ENCODE measurements around the gene COL21A1. TPM values are rescaled to one million over a fixed set of nuclear protein-coding genes. Genes with fewer than 3 reads are reported as not detected.

COL21A1 gene
- total and polyA plus RNA-seq, 2 of the 13 experiments (the other 11 are each of a cell fraction or from before 2014, with no cell fraction given): 0.13 TPM; not detected in 1

DNA sequence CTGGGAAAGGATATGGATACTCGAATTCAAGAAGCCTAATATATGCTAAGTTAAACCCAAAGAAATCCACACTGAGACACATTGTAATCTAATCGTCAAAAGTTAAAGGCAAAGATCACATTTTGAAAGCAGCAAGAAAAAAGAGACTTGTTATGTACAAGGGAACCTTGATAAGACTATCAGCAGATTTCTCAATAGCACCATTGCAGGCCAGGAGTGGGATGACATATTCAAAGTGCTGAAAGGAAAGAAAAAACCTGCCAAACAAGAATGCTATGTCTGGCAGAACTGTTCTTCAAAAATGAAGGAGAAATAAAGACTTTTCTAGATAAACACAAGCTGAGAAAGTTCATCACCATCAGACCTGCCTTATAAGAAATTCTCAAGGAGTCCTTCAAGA, 75.2 kb downstream of the COL21A1 start:
- POLR2A ChIA-PET: no interaction called here
- TF ChIP-seq ZNF547 (CRISPR knock-in tag; IDR thresholded peaks at IDR 0.05) (no peak), TMF1 (CRISPR knock-in tag; IDR thresholded peaks at IDR 0.05; ENCODE audit: low read depth) (no peak), SRY (CRISPR knock-in tag; IDR thresholded peaks at IDR 0.05) (no peak), MTA3 (CRISPR knock-in tag; IDR thresholded peaks at IDR 0.05) (no peak), MIER2 (CRISPR knock-in tag; IDR thresholded peaks at IDR 0.05) (no peak), TBP (CRISPR knock-in tag; IDR thresholded peaks at IDR 0.05) (no peak), SYNCRIP (IDR thresholded peaks at IDR 0.05; ENCODE audit: insufficient read depth, low read depth, low read length) (no peak), ZNF678 (CRISPR knock-in tag; IDR thresholded peaks at IDR 0.05) (no peak), SOX5 (CRISPR knock-in tag; IDR thresholded peaks at IDR 0.05; ENCODE audit: borderline replicate concordance) (no peak), ZNF550 (CRISPR knock-in tag; IDR thresholded peaks at IDR 0.05; ENCODE audit: borderline replicate concordance) (no peak), ZNF768 (CRISPR knock-in tag; IDR thresholded peaks at IDR 0.05) (no peak), ZNF652 (CRISPR knock-in tag; IDR thresholded peaks at IDR 0.05; ENCODE audit: borderline replicate concordance, low read depth) (no peak), ZNF296 (CRISPR knock-in tag; conservative IDR thresholded peaks at IDR 0.05) (no peak), RCOR2 (CRISPR knock-in tag; IDR thresholded peaks at IDR 0.05) (no peak), ZNF512B (CRISPR knock-in tag; IDR thresholded peaks at IDR 0.05; ENCODE audit: borderline replicate concordance) (no peak), RORA (CRISPR knock-in tag; IDR thresholded peaks at IDR 0.05) (no peak), KAT8 (CRISPR knock-in tag; IDR thresholded peaks at IDR 0.05) (no peak), SRSF4 (IDR thresholded peaks at IDR 0.05; ENCODE audit: low read depth, low read length, poor library complexity, severe bottlenecking) (no peak)
- ATAC-seq: no peak
- H3K9ac ChIP-seq (ENCODE audit: insufficient read depth, low read depth, low read length): no peak overlapping the region
- no peaks in the 10 kb centered on the region for H3K79me2 ChIP-seq (ENCODE audit: insufficient read depth, low read length)
- no peaks in the 10 kb centered on the region for H4K20me1 ChIP-seq (ENCODE audit: insufficient read depth, low read length)
- no peak for FAIRE-seq
- WGBS (ENCODE audit: low lambda C conversion rate): 0% methylated on average over 2 of the region's 2 CpGs
- no peaks in the 10 kb centered on the region; a peak in 1 of 5 replicates for H3K27me3 ChIP-seq (ENCODE audit: control insufficient read depth in 1 of 2, insufficient read depth in 2 of 2, low read length in 2 of 2)
- BruUV-seq (replicated peaks): no TSS peak
- no peak overlapping the region for H2AFZ ChIP-seq (ENCODE audit: low read length)
- DNase-seq (ENCODE audit: low spot score): no peak
- in situ Hi-C loops (cut with HindIII; ENCODE audit: extremely low pct_ligation_motif_present, low pct_unique_long_range_greater_than_20kb): no loop called here
- no peak overlapping the region for H3K4me3 ChIP-seq (replicated peaks in 1 of 3; ENCODE audit: insufficient read depth in 1 of 3, low read depth in 2 of 3, low read length in 3 of 3)
- no peaks in the 10 kb centered on the region for H3K36me3 ChIP-seq (replicated peaks in 1 of 2; ENCODE audit: control insufficient read depth in 1 of 2, insufficient read depth in 2 of 2, low read length in 2 of 2)
- CTCF ChIA-PET (ENCODE audit: low intra/inter-chr PET ratio, low total read pairs): no interaction called here
- peaks cover 41% of the 10 kb centered on the region for H3K9me3 ChIP-seq (ENCODE audit: low read length)
- no peak overlapping the region for H3K4me2 ChIP-seq (ENCODE audit: low read depth, low read length)
- intact Hi-C loops (cut with micrococcal nuclease; ENCODE audit: unreplicated experiment): no loop called here
- H3K4me1 ChIP-seq (ENCODE audit: insufficient read depth, low read length): no peaks in the 10 kb centered on the region
- no peak overlapping the region for H3K27ac ChIP-seq (ENCODE audit: extremely low read length, insufficient read depth, low read length)

Measured in HepG2 (cell line).